ENCODE measurements around the gene FMN2.

The FMN2 gene

DNA sequence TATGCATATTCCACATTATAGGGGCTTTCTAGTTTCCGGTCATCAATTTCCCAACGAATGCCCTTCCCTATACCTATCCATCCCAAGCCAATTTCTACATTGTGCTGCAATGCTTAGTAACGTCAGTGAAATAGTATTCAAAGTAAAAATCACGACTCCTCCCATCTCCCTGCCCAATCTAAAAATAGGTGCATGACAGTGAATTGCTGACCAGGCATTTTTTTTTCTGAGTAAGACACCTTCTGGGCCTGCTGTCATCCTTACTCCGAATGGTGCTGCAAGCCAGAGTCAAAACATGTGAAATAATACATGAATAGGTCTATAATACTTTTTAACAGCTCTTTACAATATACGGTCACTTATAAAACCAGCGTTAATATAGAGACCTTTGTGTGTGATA is 400.1 kb downstream of the FMN2 start:
- DNase-seq (ENCODE audit: low spot score): no peak

DNA sequence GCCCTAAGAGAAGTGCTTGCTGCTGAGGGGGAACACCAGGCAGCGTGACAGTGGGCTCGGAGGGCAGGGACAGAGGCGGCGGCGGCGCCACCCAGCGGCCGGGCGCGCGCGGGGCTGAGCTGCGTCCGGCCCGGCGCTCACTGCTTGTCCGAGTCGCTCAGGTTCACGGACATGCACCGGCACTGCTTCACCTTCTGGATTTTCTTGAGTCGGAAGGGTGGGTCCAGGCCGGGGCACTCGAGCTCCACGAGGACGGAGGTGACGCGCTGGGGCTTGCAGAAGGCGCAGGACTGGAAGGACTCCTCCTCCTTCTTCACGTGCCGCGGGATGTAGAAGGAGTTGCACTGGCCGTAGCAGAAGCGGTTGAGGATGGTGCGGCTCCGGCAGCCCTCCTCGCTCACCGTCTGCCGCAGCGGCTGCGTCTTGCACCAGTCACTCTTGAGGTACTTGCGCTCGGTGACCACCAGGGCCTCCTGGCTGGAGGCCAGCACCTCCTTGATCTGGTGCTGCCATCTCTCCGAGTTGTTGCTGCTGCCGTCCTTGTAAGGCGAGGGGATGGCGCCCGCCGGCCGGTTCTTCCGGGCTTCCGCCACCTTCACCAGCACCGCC is 401.3 kb downstream of the FMN2 start:
- no peak for DNase-seq (ENCODE audit: low spot score)

DNA sequence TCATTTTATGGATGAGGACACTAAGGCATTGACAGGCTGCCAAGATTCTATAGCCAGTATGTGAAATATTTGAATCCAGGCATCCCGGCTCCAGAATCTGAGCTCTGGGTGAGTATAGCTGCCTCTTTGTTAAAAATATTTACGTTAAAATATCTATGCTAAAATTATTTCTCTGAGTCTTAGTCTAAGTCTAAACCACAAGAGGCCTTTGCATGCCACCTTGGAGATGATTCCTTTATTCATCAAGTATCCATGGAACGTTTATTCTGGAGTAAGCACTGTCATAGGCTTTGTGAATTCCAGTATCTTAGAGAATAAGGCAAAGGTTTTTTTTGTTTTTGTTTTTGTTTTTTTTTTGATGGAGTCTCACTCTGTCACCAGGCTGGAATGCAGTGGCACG is 403.9 kb downstream of the FMN2 start:
- DNase-seq (ENCODE audit: low spot score): no peak

DNA sequence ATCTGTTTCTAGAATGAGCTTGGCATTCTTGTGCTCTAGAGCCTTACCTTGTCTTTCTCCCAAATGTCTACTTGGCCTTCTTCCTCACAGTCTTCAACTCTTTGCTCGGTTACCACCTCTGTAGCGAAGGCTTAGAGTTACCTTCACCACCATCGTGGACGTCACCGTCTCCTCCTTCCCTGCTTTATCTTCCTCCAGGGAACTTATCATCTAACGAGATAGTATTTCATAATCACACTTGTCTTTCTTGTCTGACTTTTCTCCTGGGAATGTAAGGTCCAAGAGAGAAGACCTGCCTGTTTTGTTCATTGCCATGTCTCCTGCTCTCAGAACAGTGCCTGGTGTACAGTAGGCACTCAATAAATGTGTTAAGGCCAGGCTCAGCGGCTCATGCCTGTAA is 404.7 kb downstream of the FMN2 start:
- no peak for DNase-seq (ENCODE audit: low spot score)

DNA sequence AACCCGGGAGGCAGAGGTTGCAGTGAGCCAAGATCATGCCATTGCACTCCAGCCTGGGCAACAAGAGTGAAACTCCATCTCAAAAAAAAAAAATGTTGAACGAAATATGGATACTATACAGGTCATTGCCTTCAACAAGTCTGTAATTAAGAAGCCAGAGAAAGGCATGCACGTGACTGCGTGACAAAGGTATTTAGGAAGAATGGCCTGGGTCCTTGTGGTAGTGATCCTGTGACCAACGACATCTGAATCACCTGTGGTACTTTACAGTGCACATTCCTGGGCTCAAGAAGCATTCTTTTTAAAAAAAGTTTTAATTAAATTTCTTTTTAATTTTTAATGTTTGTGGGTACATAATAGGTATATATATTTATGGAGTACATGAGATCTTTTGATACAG is 405.3 kb downstream of the FMN2 start:
- no peak for DNase-seq (ENCODE audit: low spot score)

DNA sequence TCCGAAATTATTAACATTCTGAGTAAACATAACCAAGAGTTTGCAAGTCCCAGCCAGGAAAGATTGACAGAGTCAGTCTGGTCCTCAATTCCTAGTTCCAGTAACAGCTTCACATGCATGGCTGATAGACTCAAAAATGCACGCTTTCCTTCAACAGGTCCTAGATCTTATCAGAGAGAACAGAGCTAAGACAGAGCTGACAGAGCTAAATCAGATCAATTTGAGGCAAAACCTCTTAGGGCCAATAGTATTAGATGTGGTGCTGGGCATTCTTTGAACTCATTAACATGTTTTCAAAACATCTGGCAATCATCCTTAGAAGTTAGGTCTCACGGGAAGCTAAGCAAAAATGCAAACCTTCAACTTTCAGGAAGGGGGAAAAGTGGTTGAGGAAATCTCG is 406.2 kb downstream of the FMN2 start:
- DNase-seq (ENCODE audit: low spot score): no peak

DNA sequence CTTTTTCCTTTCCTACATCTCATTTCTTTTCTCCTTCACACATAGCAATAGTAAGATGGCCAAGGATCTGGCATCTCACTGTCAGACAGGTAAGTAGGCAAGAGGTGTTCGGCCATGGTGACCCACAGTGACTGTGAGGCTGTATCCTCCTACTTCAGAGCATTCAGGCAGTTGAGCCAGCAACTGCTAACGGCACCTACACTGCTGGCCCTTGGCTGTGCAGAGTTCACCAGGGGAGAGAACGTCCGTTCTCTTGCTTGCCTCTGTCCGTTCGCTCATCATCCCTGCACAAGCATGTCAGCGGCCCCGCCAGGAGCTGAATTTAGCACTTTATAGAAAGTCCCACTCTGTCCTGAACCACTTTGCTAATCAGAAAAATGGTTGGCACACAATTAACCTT is 406.7 kb downstream of the FMN2 start:
- DNase-seq (ENCODE audit: low spot score): no peak

DNA sequence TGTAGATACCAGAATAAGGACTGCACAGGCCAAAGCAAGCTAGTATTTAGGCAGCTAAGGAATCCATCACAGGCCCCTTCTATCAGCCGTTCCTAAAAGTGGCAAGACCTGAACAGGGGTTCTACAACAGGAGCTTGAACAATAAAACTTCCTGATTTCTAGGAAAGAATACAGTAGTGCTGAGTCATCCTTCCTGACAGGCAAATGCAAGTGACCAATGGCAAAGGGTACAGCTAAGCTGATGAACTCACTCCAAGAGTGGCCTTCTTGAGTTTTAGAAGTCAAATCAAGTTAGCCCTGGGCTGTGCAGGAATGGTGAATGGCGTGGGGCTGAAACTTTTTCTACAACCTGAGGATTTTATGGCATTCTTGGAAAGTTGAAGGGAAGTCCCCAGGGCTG is 407.3 kb downstream of the FMN2 start:
- DNase-seq (ENCODE audit: low spot score): peak; percentile 57

DNA sequence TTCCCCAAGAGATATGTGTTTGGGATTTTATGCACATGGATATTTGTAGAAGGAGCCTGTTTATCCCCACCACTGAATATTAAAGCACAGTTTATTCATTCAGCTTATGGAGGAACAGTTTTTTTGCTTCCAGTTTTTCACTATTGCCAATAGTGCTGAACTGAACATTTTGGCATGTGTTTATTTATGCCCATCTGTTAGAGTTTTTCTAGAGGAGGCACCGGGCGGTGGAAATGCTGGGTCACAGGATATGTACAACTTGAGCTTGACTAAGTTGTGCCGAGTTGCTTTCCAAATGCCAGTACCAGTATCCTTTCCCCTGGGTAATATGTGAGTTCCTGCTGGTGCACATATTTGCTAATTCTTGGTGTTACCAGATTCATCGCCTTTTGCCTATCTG is 409.0 kb downstream of the FMN2 start:
- DNase-seq (ENCODE audit: low spot score): no peak

DNA sequence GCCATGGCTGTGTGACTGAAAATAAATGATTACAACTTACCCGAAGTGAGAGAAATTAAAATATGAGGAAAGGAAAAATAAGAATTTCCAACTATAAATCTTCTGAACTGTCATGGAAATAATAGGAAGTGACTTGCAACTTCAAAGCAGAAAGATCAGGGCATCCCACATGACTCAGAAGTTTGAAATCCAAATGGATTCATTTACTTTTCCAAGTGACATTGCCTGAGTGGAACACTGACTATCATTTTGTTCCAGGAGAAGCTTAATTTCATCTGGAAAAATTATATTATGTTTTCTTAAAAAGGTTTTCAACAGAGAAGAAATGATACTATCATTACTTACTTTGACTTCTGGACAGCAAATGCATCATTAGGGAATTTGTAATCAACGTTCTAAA is 409.4 kb downstream of the FMN2 start:
- peak; percentile 24 for DNase-seq (ENCODE audit: low spot score)

DNA sequence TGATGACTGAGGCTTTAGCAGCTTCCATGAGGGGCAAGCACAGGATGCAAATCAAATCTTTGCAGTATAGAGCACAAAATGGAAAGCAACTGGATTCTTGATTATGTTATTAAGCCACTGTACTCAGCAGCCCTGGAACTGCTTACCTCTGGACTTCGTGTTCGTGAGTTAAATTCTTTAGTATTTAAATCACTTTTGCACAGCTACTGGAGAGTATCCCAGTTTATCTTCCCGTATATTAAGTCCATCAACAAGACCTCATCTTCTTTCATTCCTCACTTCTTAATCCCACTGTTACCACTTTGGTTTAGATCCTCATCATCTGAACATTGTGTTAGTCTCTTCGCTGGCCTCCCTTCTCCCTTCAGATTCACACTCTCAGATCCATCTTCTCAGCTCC is 411.4 kb downstream of the FMN2 start:
- no peak for DNase-seq (ENCODE audit: low spot score)

DNA sequence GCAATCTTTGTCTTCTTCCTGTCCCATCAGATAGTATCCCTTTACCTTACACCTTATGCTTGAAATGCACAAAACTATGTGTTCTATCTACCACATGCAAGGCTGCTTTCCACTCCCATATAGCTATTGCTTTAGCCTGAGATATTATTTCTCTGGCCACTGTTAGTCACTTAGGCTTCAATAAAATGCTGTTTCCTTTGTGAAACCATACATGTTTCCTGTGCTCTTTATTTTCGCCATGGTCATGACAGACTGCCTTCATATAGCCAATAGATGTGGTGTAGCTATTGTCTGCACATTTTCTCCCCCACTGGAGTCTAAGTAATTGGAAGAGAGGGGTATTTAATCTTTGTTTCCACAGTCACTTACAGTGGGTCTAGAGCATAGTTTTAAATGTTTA is 411.9 kb downstream of the FMN2 start:
- no peak for DNase-seq (ENCODE audit: low spot score)

DNA sequence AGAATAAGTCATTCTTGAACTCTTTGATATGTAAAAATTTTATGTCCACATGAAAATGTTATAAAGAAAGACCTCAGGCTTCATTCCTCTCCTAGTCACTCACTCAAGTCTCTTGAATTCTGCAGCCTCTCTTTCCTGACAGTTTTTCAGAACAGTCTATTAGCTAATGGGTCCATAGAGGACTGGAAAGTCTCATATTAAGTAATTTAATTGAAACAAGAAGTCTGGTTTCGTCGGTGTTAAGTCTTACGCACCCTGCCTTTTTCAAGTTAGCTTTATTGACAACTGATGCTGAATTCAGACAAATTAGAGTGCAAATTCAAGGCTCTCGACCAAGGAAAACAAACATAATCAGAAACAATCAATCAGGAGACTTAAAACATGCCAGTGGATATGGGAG is 414.5 kb downstream of the FMN2 start:
- no peak for DNase-seq (ENCODE audit: low spot score)

DNA sequence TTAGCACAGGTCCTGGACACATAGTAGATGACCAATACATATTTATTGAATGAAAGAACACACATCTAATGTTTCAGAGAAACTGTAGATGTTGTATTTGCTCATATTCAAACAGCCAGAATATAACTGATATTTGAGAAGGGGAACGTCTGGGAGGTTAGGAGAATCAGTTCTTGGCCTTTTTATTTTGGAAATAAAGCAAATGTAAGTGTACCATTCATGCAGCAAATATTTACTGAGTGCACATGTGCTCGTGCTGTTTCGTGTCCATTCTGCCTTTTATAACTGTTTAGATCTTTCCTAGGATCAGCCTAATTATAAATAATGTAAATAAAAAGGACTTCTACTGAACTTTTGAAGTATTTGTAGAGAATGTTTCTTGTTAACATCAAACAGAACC is 416.5 kb downstream of the FMN2 start:
- no peak for DNase-seq (ENCODE audit: low spot score)

DNA sequence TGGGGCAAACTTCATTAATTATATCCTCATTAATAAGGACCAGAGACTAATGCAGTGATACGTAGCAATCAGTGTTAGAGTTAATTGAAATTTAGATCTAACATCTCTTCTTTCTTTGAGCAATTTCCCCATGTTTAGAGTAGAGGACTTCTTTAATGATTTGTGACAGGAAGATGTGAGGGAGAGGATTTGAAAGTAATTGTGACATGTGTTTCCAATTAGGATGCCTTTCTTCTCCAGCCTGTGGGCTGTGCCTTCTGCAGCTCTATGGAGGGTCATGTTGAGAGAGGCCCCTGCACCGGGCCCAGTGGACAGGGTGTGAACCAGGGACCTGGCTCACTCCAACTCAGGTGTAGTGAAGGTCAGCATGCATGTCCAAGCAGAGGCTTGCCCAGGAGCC is 417.3 kb downstream of the FMN2 start:
- peak; percentile 62 for DNase-seq (ENCODE audit: low spot score)

DNA sequence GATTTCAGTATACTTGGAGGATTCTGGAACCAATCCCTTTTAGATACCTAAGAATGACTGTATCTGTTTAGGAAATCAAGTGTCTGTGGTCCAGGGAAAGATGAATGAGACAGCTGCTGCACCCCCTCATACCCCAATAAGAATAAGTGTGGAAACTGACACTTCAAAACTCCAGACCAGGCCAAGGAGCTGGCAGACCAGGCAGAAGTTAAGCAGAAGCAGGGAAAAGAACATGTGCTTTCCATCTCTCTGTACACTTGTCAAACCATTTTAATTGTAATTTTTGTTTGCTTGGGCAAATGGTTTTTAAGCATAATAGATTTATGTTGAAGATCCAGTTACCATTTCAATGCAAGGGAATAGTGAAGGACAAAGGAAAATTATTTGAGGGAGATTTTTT is 420.1 kb downstream of the FMN2 start:
- DNase-seq (ENCODE audit: low spot score): no peak

DNA sequence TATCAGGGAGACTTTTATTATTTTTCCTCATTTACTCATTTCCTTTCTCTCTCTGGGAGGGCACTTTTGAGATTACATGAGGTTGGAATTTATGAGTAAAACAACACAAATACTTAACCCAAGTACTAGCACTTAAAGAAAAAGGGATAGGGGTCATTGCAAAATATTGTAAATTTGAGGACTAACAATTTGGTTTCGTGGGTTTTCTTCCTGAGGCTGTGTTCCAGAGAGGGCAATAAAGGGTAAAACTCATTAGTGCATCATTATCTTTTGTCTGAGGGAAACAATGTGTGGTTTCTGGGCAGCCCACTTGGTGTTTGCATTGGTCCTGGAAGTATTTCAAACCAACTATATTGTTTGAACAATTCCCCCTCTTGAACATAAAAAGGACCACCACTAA is 423.8 kb downstream of the FMN2 start:
- no peak for DNase-seq (ENCODE audit: low spot score)

DNA sequence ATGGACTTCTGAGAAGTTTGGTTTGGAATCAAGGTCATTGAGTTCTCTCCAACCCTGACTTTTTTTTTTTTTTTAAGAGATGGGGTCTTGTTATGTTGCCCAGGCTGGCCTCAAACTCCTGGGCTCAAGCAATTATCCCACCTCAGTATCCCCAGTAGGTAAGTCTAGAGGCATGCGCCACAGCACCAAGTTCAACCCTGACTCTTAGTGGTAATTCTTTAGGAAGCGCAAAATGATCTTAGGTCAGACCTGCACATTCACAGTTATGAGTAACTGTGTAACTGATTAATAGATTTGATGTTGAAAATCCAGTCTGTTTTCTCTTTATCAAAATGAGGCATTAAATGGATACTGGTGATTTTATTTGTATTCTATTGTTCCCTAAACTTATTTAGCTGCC is 424.4 kb downstream of the FMN2 start:
- DNase-seq (ENCODE audit: low spot score): no peak

DNA sequence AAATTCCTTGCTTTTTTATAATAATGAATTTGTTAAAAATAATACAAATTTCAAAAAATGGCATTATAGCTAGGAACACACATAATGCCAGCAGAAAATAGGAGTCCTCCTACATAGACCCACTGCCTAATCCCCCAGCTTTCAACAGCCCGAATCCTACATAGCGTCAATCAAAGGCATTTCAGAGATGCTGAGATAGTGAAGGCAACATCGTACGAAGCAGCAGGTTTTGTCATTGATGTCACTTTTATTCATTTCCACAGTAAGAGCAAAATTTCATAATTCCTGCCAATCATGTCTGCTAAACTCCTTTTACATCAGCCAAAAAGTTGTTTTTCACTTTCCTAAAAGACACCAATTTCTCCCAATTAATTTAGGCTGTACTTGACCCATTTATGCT is 426.2 kb downstream of the FMN2 start:
- no peak for DNase-seq (ENCODE audit: low spot score)

DNA sequence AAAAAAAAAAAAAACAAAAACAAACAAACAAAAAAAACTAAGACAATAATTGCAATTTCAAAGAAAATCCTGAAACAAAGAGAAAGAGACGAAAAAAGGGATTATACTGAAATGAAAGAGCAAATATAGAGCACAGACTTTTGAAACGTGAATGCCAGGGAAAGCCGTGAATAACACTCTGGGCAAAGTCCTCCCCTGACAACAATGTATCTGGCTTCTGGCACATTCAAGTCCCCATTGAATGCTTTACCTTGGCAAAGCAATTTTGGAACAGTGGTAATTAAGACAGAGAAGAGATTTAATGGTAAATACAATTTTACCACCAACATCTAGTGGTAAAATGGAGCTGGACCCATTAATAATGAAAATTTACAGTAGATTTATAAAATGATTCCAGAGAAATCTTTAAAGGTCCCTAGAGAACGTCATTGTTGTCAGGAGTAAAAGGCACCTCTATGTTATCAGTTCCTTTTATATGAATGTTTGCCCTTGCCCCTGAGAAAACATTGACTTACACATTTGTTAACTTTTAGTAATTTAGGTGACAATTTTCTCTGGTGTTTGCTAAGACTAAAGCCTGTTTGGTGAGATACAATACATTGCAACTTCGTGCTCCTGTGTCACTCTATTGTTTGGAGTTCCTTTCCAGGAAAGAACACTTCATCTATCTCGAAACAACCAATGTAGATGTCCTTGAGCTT is 430.6 kb downstream of the FMN2 start:
- no peak for DNase-seq (ENCODE audit: low spot score)

DNA sequence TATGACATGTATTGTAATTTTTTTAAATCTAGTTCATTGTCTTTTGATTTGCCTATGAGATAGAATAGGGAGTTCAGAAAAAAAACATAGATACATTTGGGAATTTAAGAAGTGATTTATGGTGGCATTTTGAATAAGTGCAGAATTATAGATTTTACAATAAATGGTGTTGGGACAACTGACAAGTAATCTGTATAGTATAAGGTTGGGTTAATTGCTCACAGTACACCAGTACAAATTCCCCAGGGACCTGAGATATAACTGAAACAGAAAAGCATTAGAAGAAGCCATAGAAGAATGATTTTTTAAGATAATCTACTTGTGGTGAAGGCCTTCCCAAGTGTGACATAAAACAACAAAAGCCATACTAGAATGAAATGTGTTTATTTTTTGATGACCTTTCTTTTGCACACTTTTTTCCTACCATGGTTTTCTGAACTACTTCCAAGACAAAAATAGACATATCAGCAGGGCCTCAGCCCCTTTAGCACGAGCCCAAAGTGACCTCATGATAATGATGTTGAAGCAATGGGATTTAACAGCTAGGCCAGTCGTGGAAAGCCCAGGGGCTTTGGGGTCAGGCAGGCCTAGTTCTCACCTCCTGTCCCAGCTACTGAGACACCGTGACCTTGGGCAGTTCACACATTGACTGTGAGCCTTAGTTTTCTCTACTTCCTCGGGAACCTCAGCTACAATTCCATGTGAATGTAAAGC is 432.8 kb downstream of the FMN2 start:
- DNase-seq (ENCODE audit: low spot score): no peak

Data from GM03348 (cell line).